Stimulated activated CD4-positive, alpha-beta T cell treated with anti-CD3 and anti-CD28 coated beads, Interleukin-1b, Interleukin-23, amount 100 ng/mL, for 4 hours (primary cell): ENCODE data around the gene ISOC1.

Source experiments
- DNase-seq, 2 donors: peaks; one replicate each; pipeline ENCODE4 v3.0.0-alpha.2; 2020; ENCODE audit warnings: low read depth in 2 of 2

ISOC1 gene

GRCh38 chr5:129094924-129095899, 663 bp downstream of the ISOC1 start:
- DNase-seq = peak in 1 of 2 donors; percentile 22

GRCh38 chr5:129096382-129096991, 1.9 kb downstream of the ISOC1 start:
- DNase-seq = no peak

GRCh38 chr5:129097498-129098296, 3.1 kb downstream of the ISOC1 start:
- DNase-seq = no peak

GRCh38 chr5:129098488-129099183, 4.1 kb downstream of the ISOC1 start:
- no peak for DNase-seq

- DNase-seq = no peak
Measured at GRCh38 chr5:129099184-129099569, 4.6 kb downstream of the ISOC1 start.

- DNase-seq = no peak
Measured at GRCh38 chr5:129101794-129102193, 7.2 kb downstream of the ISOC1 start.

- no peak for DNase-seq
Measured at GRCh38 chr5:129103397-129103796, 8.8 kb downstream of the ISOC1 start.

- DNase-seq = no peak
Measured at GRCh38 chr5:129104915-129105455, 10.4 kb downstream of the ISOC1 start.

- DNase-seq = no peak
Measured at GRCh38 chr5:129107637-129108036, 13.1 kb downstream of the ISOC1 start.

- DNase-seq = no peak
Measured at GRCh38 chr5:129110742-129111141, 16.2 kb downstream of the ISOC1 start.

- no peak for DNase-seq
Measured at GRCh38 chr5:129111351-129111750, 16.8 kb downstream of the ISOC1 start.

GRCh38 chr5:129112295-129112694, 17.7 kb downstream of the ISOC1 start:
- DNase-seq = no peak

- DNase-seq = no peak
Measured at GRCh38 chr5:129113867-129114266, 19.3 kb downstream of the ISOC1 start.

- DNase-seq = no peak
Measured at GRCh38 chr5:129114539-129115193, 20.1 kb downstream of the ISOC1 start.

GRCh38 chr5:129115680-129116079, 21.1 kb downstream of the ISOC1 start:
- no peak for DNase-seq

- DNase-seq = no peak
Measured at GRCh38 chr5:129116797-129117196, 22.2 kb downstream of the ISOC1 start.

GRCh38 chr5:129118405-129118804, 23.9 kb downstream of the ISOC1 start:
- DNase-seq = no peak

GRCh38 chr5:129118826-129119225, 24.3 kb downstream of the ISOC1 start:
- DNase-seq = no peak

GRCh38 chr5:129120158-129120581, 25.6 kb downstream of the ISOC1 start:
- DNase-seq = no peak

- no peak for DNase-seq
Measured at GRCh38 chr5:129122560-129122959, 28.0 kb downstream of the ISOC1 start.

- DNase-seq = no peak
Measured at GRCh38 chr5:129124608-129125007, 30.1 kb downstream of the ISOC1 start.
